Forelimb muscle (tissue), 1 donor: Measurements from ENCODE around the gene ZMYM1. TPM values are rescaled to one million over a fixed set of nuclear protein-coding genes. Genes with fewer than 3 reads are reported as not detected.

Experiments
- polyA plus RNA-seq: library from polyadenylated mRNA; unstranded; fragments of 120-200 nt; gene quantifications from one replicate; pipeline ENCODE4 v1.2.1, GENCODE V29; 2013; ENCODE audit not compliant: insufficient read length

ZMYM1 gene
- polyA plus RNA-seq, 1 donor = 11.3 TPM

Other genes starting within 250 kb of the ZMYM1 start
- gene SMIM12, start 219.6 kb upstream of the ZMYM1 start, polyA plus RNA-seq = 23.3 TPM
- 0.16 TPM for gene DLGAP3, start 149.7 kb upstream of the ZMYM1 start, polyA plus RNA-seq
- gene TMEM35B, start 94.0 kb upstream of the ZMYM1 start, polyA plus RNA-seq = 19.2 TPM
- gene ZMYM6, start 47.4 kb upstream of the ZMYM1 start, polyA plus RNA-seq = 9.2 TPM
- gene SFPQ, start 113.8 kb downstream of the ZMYM1 start, polyA plus RNA-seq = 312 TPM
- gene ZMYM4, start 189.3 kb downstream of the ZMYM1 start, polyA plus RNA-seq = 34.8 TPM